Fibroblast of skin of right biceps (primary cell): ENCODE results near the gene SLC15A2.

Experiments used
- DNase-seq: peaks from one replicate; pipeline ENCODE4 v3.0.0-alpha.2; 2013

Gene SLC15A2

GRCh38 chr3:121988146-121988545 is 93.9 kb downstream of the SLC15A2 start:
- no peak for DNase-seq

- DNase-seq: no peak
Measured at GRCh38 chr3:121989943-121990342, 95.7 kb downstream of the SLC15A2 start.

- DNase-seq: no peak
Measured at GRCh38 chr3:121992601-121993560, 98.7 kb downstream of the SLC15A2 start.
